ENCODE results near the gene MACROD2. TPM values are rescaled to one million over a fixed set of nuclear protein-coding genes. Genes with fewer than 3 reads are reported as not detected.

Gene MACROD2
- total RNA-seq, 1 experiment from 2014 or later: 1.6 TPM

- Histone ChIP-seq H3K79me1 (ENCODE audit: insufficient read depth, low read depth, low read length, poor library complexity, severe bottlenecking) (no peaks in the 10 kb centered on the region), H3K56ac (ENCODE audit: insufficient read length, low read depth, low read length) (no peak overlapping the region), H3K9ac (ENCODE audit: extremely low read depth, insufficient read length, low read length) (no peak overlapping the region), H3K18ac (ENCODE audit: insufficient read length, low read depth, low read length) (no peak overlapping the region), H3T11ph (ENCODE audit: low read length) (no peak overlapping the region), H2BK20ac (ENCODE audit: low read depth, low read length, poor library complexity, severe bottlenecking) (no peak overlapping the region), H3K4me1 (ENCODE audit: insufficient read depth, low read length) (no peaks in the 10 kb centered on the region), H3K27me3 (ENCODE audit: insufficient read depth, low read length) (no peaks in the 10 kb centered on the region), H2AK5ac (ENCODE audit: insufficient read length, low read length) (no peak overlapping the region), H3K79me2 (ENCODE audit: insufficient read depth, low read length) (no peaks in the 10 kb centered on the region), H2BK12ac (ENCODE audit: insufficient read length, low read depth, low read length) (no peak overlapping the region), H4K8ac (replicated peaks; ENCODE audit: insufficient read length, low read depth, low read length) (no peak overlapping the region), H3K23me2 (ENCODE audit: insufficient read length, low read depth, low read length, poor library complexity, severe bottlenecking) (no peaks in the 10 kb centered on the region), H3K4me2 (ENCODE audit: insufficient read depth, insufficient read length, low read length) (no peak overlapping the region), H3K27ac (ENCODE audit: insufficient read length, low read depth, low read length) (no peak overlapping the region), H2AFZ (ENCODE audit: low read length) (no peak overlapping the region), H2BK120ac (ENCODE audit: low read depth, low read length, poor library complexity, severe bottlenecking) (no peak overlapping the region), H2BK15ac (ENCODE audit: low read depth, low read length) (no peak overlapping the region), H3K4ac (ENCODE audit: low read depth, low read length) (no peak overlapping the region), H4K91ac (ENCODE audit: insufficient read length, low read depth, low read length) (no peak overlapping the region), H4K20me1 (ENCODE audit: control insufficient read depth, insufficient read depth, insufficient read length) (no peaks in the 10 kb centered on the region), H3K23ac (ENCODE audit: insufficient read length, low read depth, low read length) (no peak overlapping the region), H2BK5ac (ENCODE audit: insufficient read length, low read length) (no peak overlapping the region), H3K14ac (ENCODE audit: insufficient read depth, low read length) (no peak overlapping the region), H3K9me3 (ENCODE audit: control insufficient read depth, low read depth, low read length) (no peaks in the 10 kb centered on the region), H4K5ac (ENCODE audit: insufficient read length, low read depth, low read length) (no peak overlapping the region)
- Mint-ChIP-seq H3K27me3 (ENCODE audit: low read depth) (no peaks in the 10 kb centered on the region), H3K4me1 (peaks cover 3 to 5% of the 10 kb centered on the region in 2 experiments; a peak in 1 of 4 replicates), H3K4me3 (no peak overlapping the region), H3K27ac (no peak overlapping the region), H3K36me3 (ENCODE audit: insufficient read depth in 1 of 3, low read depth in 3 of 3) (no peaks in the 10 kb centered on the region), H3K9me3 (no peaks in the 10 kb centered on the region)
- WGBS (ENCODE audit: extremely low coverage, insufficient read length, low lambda C conversion rate): no CpG with 5 or more reads among the region's 2 CpGs
- DNase-seq: no peak
- TF ChIP-seq CTCF (conservative IDR thresholded peaks at IDR 0.05): no peak
These were observed 671.9 kb downstream of the MACROD2 start for GRCh38 chr20:14667226-14667625.

All from H9 (cell line).